ENCODE results near the gene ZBTB24. TPM values are rescaled to one million over a fixed set of nuclear protein-coding genes. Genes with fewer than 3 reads are reported as not detected.

Gene ZBTB24
- total RNA-seq, 4 donors from 2014 or later, result 4.7 to 9.8 (median 6.9) TPM

GRCh38 chr6:109490713-109491112 lies 7.7 kb upstream of the ZBTB24 start:
- no peak for TF ChIP-seq CTCF (IDR thresholded peaks at IDR 0.05)
- DNase-seq (ENCODE audit: low spot score), result no peak
- ATAC-seq (ENCODE audit: low FRiP score), result no peak

DNA sequence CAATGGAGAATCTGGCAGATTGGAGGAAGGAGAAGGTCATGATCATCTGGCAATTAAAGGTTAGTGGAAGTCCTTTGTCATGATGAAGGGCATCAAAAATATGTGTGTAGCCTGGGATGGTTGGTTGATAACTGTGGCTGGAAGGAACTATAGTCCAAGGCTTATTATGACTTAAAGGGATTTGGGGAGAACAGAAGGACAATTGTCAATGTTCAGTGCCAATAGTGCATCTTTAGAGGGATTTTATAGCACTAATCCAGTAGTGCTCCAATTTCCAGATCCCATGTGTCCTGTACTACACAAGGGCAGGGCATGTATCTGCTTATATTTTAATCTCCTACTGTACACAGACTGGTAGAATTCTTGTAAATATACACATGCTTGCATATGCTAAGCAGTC lies 5.0 kb upstream of the ZBTB24 start:
- no peak for ATAC-seq (ENCODE audit: low FRiP score)
- DNase-seq (ENCODE audit: low spot score), result no peak
- no peak for TF ChIP-seq CTCF (IDR thresholded peaks at IDR 0.05)

GRCh38 chr6:109486068-109486467 lies 3.0 kb upstream of the ZBTB24 start:
- ATAC-seq (ENCODE audit: low FRiP score), result no peak
- TF ChIP-seq CTCF (IDR thresholded peaks at IDR 0.05), result no peak
- DNase-seq (ENCODE audit: low spot score), result no peak

- ATAC-seq (ENCODE audit: low FRiP score) (no peak), DNase-seq (ENCODE audit: low spot score) (no peak)
- no peak for TF ChIP-seq CTCF (IDR thresholded peaks at IDR 0.05)
Measured at GRCh38 chr6:109485266-109485935, 2.4 kb upstream of the ZBTB24 start.

DNA sequence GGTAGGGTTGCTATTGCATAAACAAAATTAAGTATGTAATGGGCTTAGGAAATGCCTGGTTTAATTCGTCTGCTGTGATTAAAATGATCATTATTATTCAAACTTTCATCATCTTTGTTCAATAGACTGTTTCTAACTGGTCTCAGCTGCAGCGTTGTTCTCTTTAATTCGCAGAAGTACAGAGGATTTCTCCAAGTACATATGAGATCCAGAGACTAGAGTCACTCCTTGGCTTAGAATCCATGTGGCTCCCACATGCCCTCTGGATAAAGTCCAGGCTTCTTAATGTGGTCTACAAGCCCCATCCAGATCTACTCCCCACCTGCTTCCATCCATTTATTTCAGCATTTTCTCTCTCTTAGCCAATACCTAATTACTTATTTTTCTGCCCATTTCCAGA lies 1.1 kb upstream of the ZBTB24 start:
- TF ChIP-seq CTCF (IDR thresholded peaks at IDR 0.05), result no peak
- ATAC-seq (ENCODE audit: low FRiP score) (no peak), DNase-seq (ENCODE audit: low spot score) (no peak)

DNA sequence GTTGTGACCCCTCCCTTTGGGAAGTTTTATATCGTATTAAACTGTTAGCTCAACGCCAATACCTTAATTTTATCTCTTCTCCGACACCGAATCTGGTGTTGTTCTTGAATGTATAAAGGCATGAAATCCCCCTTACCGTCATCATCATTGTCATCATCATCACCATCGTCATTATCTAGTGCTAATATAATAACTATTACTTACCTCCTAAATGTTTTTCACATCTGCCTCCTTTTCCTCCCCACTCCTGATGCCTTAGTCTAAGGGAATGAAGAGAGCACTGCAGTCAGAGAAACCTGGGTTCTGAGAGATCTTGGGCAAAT lies 677 bp upstream of the ZBTB24 start:
- TF ChIP-seq CTCF (IDR thresholded peaks at IDR 0.05), result no peak
- no peak for DNase-seq (ENCODE audit: low spot score)
- peak; percentile 12 for ATAC-seq (ENCODE audit: low FRiP score)

DNA sequence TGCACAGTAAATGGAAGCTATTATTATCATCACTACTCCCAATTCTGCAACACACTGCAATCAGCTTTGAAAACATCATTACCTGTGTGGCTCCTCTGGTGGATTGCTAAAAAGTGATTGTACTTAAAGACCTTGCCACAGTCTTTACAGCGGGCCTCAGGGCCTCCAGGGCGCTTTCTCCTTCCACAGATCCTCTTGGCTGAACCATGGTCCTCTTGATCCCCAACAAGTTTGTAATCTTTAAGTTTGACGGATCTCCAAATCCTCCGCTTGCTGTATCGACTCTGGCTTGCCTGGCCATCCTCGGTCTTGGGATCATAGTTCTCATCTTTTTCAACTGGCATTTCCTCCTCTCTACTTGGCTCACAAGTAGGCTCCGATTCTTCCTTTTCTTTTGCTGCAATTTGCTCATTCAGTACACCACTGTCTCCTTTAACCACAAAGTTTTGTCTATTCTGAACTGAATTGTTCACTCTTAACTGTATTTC lies 2.0 kb downstream of the ZBTB24 start:
- no peak for ATAC-seq (ENCODE audit: low FRiP score)
- no peak for TF ChIP-seq CTCF (IDR thresholded peaks at IDR 0.05)
- DNase-seq (ENCODE audit: low spot score), result no peak
